Forelimb muscle (tissue), 1 donor: ENCODE data around the gene CPA2. TPM values are rescaled to one million over a fixed set of nuclear protein-coding genes. Genes with fewer than 3 reads are reported as not detected.
"Not testable (repeated sequence)": the region's sequence is repeated elsewhere in the genome, so short reads cannot be mapped to it uniquely, and the experiment has no call there.

ENCODE experiments used
- DNase-seq: peaks from one replicate; pipeline ENCODE4 v3.0.0-alpha.2; 2013; ENCODE audit warnings: low read depth
- polyA plus RNA-seq: library from polyadenylated mRNA; unstranded; fragments of 120-200 nt; gene quantifications from one replicate; pipeline ENCODE4 v1.2.1, GENCODE V29; 2013; ENCODE audit not compliant: insufficient read length

The CPA2 gene
- polyA plus RNA-seq = 0.49 TPM

GRCh38 chr7:130266258-130266960 lies at the start of gene CPA2:
Gene CPA2, plus strand, starts transcription at chr7:130266863. Its CDS starts 19 bp downstream, at chr7:130266882.
- DNase-seq = no peak

DNA sequence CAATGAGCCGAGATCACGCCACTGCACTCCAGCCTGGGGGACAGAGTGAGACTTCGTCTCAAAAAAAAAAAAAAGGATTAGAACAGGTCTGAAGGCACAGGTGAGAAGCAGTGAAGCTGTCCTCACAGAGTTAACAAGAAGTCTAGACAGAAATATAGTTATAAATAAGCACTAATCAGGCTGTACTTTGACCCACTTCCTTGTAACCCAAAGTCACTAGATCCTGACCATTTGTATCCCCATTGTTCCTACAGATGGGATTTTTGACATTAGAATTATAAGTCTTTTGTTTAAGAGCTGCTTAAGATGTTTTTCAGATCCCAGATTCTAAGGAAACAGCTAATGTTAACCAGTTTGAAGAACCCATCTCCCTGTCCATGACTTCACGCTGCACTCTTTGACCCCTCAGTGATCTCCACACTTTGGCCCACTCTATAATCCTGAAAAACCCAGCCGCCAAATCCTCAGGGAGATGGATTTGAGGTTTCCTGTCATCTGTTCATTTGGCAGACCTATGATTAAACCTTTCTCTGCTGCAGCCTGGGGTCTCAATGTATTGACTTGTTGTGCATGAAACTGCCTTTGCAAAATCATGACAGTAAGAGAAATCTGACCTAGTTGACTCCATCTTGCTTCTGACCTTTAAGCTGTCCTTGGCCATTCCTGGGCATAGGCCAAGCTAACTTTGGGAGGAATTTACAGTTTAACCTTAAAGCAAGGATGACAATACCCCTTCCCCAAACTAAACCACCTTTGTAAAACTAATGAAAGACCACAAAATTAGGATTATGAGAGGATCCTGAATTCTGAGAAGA lies 47.6 kb upstream of the CPA2 start:
- DNase-seq = no peak

DNA sequence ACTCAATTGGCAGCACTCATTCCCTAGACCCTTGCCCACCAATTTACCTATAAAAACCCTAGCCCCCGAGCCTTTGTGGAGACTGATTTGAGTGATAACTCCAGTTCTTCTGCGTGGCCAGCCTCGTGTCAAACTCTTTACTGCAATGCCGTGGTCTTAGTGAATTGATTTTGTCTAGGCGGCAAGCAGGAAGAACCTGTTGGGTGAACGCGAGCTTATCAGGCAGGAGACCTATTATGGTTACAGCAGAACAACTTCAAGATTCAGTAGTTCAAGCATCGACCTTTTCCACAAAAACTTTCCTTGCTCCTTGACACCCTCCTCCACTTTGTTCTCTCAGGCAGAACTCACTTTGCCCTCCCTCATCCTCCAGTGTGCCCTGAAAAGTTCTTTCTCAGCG lies 46.8 kb upstream of the CPA2 start:
- no peak for DNase-seq

GRCh38 chr7:130221746-130222145 lies 44.9 kb upstream of the CPA2 start:
- no peak for DNase-seq

DNA sequence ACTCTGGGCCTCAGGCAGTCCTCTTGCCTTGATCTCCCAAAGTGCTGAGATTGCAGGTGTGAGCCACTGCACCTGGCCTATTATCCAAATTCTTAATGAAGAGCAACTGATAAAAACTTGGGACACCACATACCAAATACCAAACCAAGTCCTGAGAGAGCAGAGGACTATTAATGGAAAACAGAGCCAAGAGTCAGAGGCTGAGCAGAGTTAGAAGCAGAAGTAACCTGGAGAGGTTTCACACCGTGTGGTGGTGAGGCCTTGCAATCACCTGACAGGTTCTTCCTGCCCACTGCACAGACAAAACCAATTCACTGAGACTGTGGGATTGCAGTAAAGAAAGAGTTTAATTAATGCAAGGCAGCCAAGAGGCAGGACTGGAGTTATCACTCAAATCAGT lies 43.0 kb upstream of the CPA2 start:
- no peak for DNase-seq

GRCh38 chr7:130224210-130224609 lies 42.5 kb upstream of the CPA2 start:
- DNase-seq = no peak

DNA sequence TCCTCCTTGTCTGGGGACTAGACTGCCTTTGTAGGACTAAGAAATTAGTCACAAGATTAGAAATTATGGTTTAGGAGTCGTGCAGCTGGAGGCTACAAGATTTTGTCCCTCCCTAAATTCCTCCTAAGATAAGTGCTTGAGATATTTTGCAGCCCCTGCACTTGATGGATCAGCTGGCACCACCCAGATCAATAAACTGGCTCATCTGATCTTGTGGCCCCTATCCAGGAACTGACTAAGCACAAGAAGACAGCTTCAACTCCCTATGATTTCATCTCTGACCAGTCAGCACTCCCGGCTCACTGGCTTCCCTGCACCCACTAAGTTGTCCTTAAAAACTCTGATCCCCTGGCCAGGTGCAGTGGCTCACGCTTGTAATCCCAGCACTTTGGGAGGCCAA lies 41.7 kb upstream of the CPA2 start:
- DNase-seq = not testable (repeated sequence)

- DNase-seq = no peak
Measured at GRCh38 chr7:130226333-130226732, 40.3 kb upstream of the CPA2 start.

- no peak for DNase-seq
Measured at GRCh38 chr7:130227883-130228575, 38.6 kb upstream of the CPA2 start.

DNA sequence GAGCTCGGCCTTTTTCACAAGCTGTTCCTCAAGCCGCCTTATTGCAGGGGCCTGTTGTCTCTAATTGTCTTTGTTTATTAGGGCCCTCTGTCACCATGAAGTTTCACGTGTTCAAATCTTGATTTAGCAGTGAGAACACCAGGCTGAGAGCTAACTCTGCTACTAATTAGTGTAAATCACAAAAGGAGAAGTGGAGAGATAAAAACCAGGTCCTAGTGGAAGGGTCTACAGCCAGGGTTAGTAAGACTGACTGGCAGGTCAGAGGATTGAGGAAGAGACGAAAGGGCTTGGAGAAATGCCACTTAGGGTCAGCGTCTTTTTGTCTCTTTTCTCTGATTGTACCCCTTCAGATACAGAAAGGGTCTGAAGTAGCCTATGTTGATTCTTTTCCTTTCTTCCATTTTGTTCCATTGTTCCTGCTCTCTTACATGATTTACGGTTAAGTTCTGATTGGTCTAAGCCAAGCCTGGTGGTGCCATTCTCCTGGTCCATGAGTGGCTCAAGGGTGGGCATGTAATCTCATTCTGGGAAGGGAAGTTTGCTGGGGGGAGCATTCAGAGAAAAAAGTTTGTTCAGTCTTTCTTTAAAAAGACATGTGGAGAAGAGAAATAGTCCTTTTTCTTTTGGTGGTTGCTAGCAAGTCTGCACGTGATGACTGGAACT lies 37.7 kb upstream of the CPA2 start:
- DNase-seq = no peak

DNA sequence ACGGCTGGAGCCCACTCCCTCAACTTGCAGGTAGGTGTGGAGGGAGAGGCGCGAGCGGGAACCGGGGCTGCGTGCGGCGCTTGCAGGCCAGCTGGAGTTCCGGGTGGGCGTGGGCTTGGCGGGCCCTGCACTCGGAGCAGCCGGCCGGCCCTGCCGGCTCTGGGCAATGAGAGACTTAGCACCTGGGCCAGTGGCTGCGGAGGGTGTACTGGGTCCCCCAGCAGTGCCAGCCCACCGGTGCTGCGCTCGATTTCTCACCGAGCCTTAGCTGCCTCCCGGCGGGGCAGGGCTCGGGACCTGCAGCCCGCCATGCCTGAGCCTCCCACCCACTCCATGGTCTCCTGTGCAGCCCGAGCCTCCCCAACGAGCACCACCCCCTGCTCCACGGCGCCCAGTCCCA lies 36.7 kb upstream of the CPA2 start:
- not testable (repeated sequence) for DNase-seq

DNA sequence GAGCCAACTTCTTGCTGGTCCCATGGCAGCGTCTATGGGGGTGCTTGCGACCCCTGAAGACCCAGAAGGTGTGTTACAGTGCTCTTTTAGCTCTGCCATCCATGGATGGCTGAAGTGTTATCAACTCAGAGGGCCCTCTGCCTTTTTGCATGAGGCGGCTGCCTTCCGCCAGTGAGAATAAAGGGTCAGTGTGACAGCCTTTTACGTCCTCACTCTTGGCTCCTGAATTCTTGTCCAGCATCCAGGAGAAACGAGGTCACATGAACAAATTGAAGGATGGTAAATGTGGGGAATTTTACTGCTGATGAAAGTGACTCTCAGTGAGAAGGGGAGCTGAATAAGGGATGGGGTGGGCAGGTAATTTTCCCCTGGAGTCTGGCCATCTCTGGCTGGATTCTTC lies 34.9 kb upstream of the CPA2 start:
- no peak for DNase-seq

GRCh38 chr7:130232209-130232608 lies 34.5 kb upstream of the CPA2 start:
- no peak for DNase-seq

DNA sequence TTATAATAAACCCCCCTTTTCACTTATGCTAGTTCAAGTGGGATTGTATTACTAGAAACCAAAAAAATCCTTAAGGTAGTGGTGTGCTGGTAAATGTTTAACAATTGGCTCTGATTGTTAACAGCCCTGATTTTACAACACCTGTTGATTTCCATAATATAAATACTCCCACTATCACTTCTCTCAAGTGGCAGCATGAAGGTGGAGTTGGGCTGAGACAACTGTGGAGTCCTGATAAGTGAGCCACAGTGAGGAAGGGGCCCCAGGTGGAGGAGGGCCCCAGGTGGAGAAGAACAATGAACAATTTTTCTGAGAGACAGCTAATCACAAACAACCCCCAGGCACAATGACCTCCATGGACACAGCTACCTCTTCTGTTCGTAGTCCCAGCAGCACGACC lies 32.6 kb upstream of the CPA2 start:
- DNase-seq = no peak

- not testable (repeated sequence) for DNase-seq
Measured at GRCh38 chr7:130236361-130236760, 30.3 kb upstream of the CPA2 start.

DNA sequence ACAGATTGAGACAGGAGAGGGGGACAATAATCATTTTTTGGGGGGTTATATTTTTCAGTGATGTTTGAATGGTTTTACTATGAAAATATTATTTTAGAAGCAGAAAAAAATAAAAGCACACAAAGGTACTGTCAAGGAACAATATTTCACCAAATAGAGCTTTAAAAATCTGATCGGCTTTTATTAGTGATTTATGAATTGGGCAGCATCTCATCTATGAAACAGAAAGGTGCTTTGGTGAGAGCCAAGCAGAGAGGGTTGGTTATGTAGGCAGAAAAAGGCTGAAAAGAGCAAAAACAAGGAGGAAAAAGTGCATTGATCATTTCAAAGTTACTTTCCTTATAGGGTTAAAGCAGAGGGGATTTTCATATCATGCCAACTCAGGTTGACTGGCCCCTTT lies 26.4 kb upstream of the CPA2 start:
- no peak for DNase-seq

GRCh38 chr7:130242198-130243014 lies 24.3 kb upstream of the CPA2 start:
- no peak for DNase-seq

- DNase-seq = peak; percentile 41
Measured at GRCh38 chr7:130243486-130243885, 23.2 kb upstream of the CPA2 start.

- DNase-seq = not testable (repeated sequence)
Measured at GRCh38 chr7:130246491-130246890, 20.2 kb upstream of the CPA2 start.

DNA sequence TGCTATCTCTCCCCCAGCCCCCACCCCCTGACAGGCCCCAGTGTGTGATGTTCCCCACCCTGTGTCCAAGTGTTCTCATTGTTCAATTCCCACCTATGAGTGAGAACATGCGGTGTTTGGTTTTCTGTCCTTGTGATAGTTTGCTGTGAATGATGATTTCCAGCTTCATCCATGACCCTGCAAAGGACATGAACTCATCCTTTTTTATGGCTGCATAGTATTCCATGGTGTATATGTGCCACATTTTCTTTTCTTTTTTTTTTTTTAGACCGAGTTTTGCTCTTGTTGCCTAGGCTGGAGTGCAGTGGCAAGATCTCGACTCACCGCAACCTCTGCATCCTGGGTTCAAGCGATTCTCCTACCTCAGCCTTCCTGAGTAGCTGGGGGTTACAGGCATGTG lies 17.8 kb upstream of the CPA2 start:
- DNase-seq = not testable (repeated sequence)

DNA sequence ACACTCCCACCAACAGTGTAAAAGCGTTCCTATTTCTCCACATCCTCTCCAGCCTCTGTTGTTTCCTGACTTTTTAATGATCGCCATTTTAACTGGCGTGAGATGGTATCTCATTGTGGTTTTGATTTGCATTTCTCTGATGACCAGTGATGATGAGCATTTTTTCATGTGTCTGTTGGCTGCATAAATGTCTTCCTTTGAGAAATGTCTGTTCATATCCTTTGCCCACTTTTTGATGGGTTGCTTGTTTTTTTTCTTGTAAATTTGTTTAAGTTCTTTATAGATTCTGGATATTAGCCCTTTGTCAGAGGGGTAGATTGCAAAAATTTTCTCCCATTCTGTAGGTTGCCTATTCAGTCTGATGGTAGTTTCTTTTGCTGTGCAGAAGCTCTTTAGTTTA lies 17.0 kb upstream of the CPA2 start:
- not testable (repeated sequence) for DNase-seq
